Cardiac fibroblast (primary cell): ENCODE measurements around the gene MARCHF9.

ENCODE experiments used
- DNase-seq, 2 donors: peaks; one replicate each; pipeline versions ENCODE4 v3.0.0 to v3.0.0-alpha.2; 2010; ENCODE audit warnings: low read depth in 2 of 2
- H3K4me3 ChIP-seq, 2 donors: replicated peaks in 1 of 2; 1 replicate in 1 of 2; 2 replicates in 1 of 2; pipeline ENCODE4 v1.5.1; 2011; ENCODE audit warnings: low read depth in 2 of 2, low read length in 2 of 2, mild to moderate bottlenecking in 2 of 2, moderate library complexity in 1 of 2
- TF ChIP-seq, protein P1 (sequence below): IDR thresholded peaks from one replicate; pipeline ENCODE4 v1.5.1; 2011; ENCODE audit warnings: low read depth, mild to moderate bottlenecking, low read length, inconsistent platforms

The MARCHF9 gene

GRCh38 chr12:57796996-57797395, 42.1 kb downstream of the MARCHF9 start:
- H3K4me3 ChIP-seq: no peak overlapping the region
- TF ChIP-seq, protein P1, sequence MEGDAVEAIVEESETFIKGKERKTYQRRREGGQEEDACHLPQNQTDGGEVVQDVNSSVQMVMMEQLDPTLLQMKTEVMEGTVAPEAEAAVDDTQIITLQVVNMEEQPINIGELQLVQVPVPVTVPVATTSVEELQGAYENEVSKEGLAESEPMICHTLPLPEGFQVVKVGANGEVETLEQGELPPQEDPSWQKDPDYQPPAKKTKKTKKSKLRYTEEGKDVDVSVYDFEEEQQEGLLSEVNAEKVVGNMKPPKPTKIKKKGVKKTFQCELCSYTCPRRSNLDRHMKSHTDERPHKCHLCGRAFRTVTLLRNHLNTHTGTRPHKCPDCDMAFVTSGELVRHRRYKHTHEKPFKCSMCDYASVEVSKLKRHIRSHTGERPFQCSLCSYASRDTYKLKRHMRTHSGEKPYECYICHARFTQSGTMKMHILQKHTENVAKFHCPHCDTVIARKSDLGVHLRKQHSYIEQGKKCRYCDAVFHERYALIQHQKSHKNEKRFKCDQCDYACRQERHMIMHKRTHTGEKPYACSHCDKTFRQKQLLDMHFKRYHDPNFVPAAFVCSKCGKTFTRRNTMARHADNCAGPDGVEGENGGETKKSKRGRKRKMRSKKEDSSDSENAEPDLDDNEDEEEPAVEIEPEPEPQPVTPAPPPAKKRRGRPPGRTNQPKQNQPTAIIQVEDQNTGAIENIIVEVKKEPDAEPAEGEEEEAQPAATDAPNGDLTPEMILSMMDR: no peak
- DNase-seq: no peak

GRCh38 chr12:57797933-57798332, 43.0 kb downstream of the MARCHF9 start:
- DNase-seq: no peak

DNA sequence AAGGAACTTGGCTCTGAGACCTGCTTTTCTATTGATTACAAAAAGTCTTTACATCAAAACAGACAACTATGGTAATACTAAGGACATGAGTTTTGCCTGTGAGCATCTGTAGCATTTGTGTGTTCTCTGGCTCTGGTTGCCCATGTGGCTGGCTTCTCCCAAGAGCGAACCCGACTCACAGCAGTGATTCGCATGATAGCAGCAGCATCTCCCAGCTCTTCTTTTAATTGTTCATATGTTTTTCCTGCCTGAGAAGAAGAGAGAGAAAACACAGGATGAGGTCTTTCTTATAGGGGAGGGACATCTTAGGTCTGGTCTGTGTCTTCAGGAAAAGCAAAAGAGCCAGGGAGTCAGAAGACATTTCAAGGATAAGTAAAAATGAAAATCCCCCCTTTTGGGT, 46.1 kb downstream of the MARCHF9 start:
- DNase-seq: no peak
- TF ChIP-seq, protein P1: no peak

More at GRCh38 chr12:57797933-57798332, 43.0 kb downstream of the MARCHF9 start:
- no peak overlapping the region for H3K4me3 ChIP-seq
- TF ChIP-seq, protein P1: no peak

DNA sequence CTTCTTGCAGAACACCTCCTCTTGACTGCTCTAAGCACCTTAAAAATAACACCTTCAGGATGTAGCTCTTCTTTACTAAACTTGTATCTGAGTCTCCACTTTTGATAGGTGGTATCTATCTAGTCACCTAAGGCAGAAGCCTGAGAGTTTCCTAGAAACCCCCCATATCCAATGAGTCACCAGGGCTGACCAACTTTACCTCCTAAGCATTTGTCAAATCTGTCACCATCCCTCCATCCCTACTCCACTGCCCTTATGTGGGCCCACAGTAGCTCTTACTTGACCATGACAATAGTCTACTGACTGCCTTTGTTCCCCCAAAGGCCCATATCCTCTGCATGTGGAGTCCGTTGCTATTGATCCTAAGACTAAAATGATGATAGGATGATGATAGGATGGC, 47.7 kb downstream of the MARCHF9 start:
- TF ChIP-seq, protein P1: no peak
- DNase-seq: no peak
- H3K4me3 ChIP-seq: no peak overlapping the region

More for the DNA sequence above, 46.1 kb downstream of the MARCHF9 start:
- H3K4me3 ChIP-seq: no peak overlapping the region

- TF ChIP-seq, protein P1: peak; percentile 89
- no peak overlapping the region for H3K4me3 ChIP-seq
- peak; percentile 63 for DNase-seq
Measured at GRCh38 chr12:57803319-57803893, 48.5 kb downstream of the MARCHF9 start.

DNA sequence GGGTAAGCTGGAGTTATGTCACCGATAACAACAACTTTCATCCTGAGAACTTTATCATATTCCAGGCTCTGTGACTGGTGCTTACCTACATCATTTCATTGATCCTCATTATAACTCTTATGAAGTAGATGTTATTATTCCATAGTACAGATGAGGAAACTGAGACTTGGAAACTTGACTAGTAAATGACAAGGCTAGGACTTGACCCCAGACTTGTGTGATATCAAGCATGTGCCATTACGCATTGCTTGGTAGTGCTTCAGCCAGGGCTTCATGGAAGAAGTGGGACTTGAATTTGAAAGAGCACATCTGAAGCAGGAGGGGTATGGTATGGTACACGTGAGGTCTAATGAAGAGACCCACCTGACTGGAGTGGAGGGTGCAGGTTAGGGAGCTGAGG, 51.8 kb downstream of the MARCHF9 start:
- no peak overlapping the region for H3K4me3 ChIP-seq
- TF ChIP-seq, protein P1: no peak
- DNase-seq: no peak

GRCh38 chr12:57807285-57807684, 52.4 kb downstream of the MARCHF9 start:
- DNase-seq: no peak
- H3K4me3 ChIP-seq: no peak overlapping the region
- TF ChIP-seq, protein P1: no peak
